Mesothelial cell of epicardium (in vitro differentiated cells): Measurements from ENCODE around the gene KIAA1191. TPM values are rescaled to one million over a fixed set of nuclear protein-coding genes. Genes with fewer than 3 reads are reported as not detected.

ENCODE experiments used
- DNase-seq, 2 experiments: peaks; one replicate each; pipeline ENCODE4 v3.0.0; 2021; ENCODE audit warnings: low spot score in 2 of 2; ENCODE audit not compliant: unreplicated experiment in 2 of 2
- H3K27ac Mint-ChIP-seq: 2 replicates; pipeline ENCODE4 v1.8.0; 2021; ENCODE audit warnings: mixed read lengths
- H3K27me3 Mint-ChIP-seq: 2 replicates; pipeline ENCODE4 v1.8.0; 2021; ENCODE audit warnings: low read depth, mixed read lengths
- H3K36me3 Mint-ChIP-seq: 2 replicates; pipeline ENCODE4 v1.8.0; 2021; ENCODE audit warnings: mixed read lengths
- H3K4me1 Mint-ChIP-seq: 2 replicates; pipeline ENCODE4 v1.8.0; 2021; ENCODE audit warnings: mixed read lengths
- H3K4me3 Mint-ChIP-seq: 2 replicates; pipeline ENCODE4 v1.8.0; 2021; ENCODE audit warnings: mild to moderate bottlenecking, moderate library complexity, mixed read lengths
- H3K9me3 Mint-ChIP-seq: 2 replicates; pipeline ENCODE4 v1.8.0; 2021; ENCODE audit warnings: mixed read lengths
- CTCF ChIP-seq: fragments of 200-600 bp; sonication (generic); IDR thresholded peaks from one replicate; pipeline ENCODE4 v1.5.0; 2021; ENCODE audit warnings: antibody characterized with exemption; ENCODE audit not compliant: unreplicated experiment
- total RNA-seq: library from RNA; stranded (reverse); gene quantifications from 3 replicates; pipeline ENCODE4 v1.2.1, GENCODE V29; 2021

KIAA1191 gene
- total RNA-seq, 1 donor from 2014 or later = 91.3 TPM

GRCh38 chr5:176400382-176401156 is 39.0 kb upstream of the KIAA1191 start:
- H3K27me3 Mint-ChIP-seq = no peaks in the 10 kb centered on the region
- no peak for TF ChIP-seq CTCF
- peak overlapping the region; percentile 92 for H3K27ac Mint-ChIP-seq
- peaks cover 10% of the 10 kb centered on the region for H3K4me1 Mint-ChIP-seq
- peaks cover 6% of the 10 kb centered on the region for H3K36me3 Mint-ChIP-seq
- H3K4me3 Mint-ChIP-seq = no peak overlapping the region
- no peaks in the 10 kb centered on the region for H3K9me3 Mint-ChIP-seq
- no peak for DNase-seq

GRCh38 chr5:176397736-176398420 is 36.3 kb upstream of the KIAA1191 start:
- DNase-seq = no peak
- Mint-ChIP-seq H3K27me3 (no peaks in the 10 kb centered on the region), H3K27ac (no peak overlapping the region), H3K4me1 (peaks cover 15% of the 10 kb centered on the region), H3K9me3 (no peaks in the 10 kb centered on the region), H3K4me3 (no peak overlapping the region), H3K36me3 (peaks cover 3% of the 10 kb centered on the region)
- TF ChIP-seq CTCF = no peak

- H3K27ac Mint-ChIP-seq = peak overlapping the region; percentile 91
- peaks cover 12% of the 10 kb centered on the region for H3K4me1 Mint-ChIP-seq
- TF ChIP-seq CTCF = no peak
- peaks cover 2% of the 10 kb centered on the region for H3K36me3 Mint-ChIP-seq
- no peak for DNase-seq
- no peaks in the 10 kb centered on the region for H3K9me3 Mint-ChIP-seq
- H3K4me3 Mint-ChIP-seq = no peak overlapping the region
- H3K27me3 Mint-ChIP-seq = no peaks in the 10 kb centered on the region
These were observed 34.8 kb upstream of the KIAA1191 start for GRCh38 chr5:176396330-176396729.

- TF ChIP-seq CTCF = no peak
- DNase-seq = no peak
- Mint-ChIP-seq H3K27ac (peak overlapping the region; percentile 50), H3K4me1 (peaks cover 8% of the 10 kb centered on the region), H3K4me3 (no peak overlapping the region), H3K36me3 (peaks cover 2% of the 10 kb centered on the region), H3K27me3 (no peaks in the 10 kb centered on the region), H3K9me3 (no peaks in the 10 kb centered on the region)
These were observed 33.5 kb upstream of the KIAA1191 start for GRCh38 chr5:176394881-176395675.

GRCh38 chr5:176394096-176394495 is 32.5 kb upstream of the KIAA1191 start:
- no peak for DNase-seq
- no peak for TF ChIP-seq CTCF
- Mint-ChIP-seq H3K4me3 (no peak overlapping the region), H3K9me3 (no peaks in the 10 kb centered on the region), H3K27me3 (no peaks in the 10 kb centered on the region), H3K27ac (no peak overlapping the region), H3K36me3 (peaks cover 2% of the 10 kb centered on the region), H3K4me1 (peaks cover 15% of the 10 kb centered on the region)
